GM10248 (cell line): ENCODE data around the gene ALDH1A3.

Experiments
- CTCF ChIA-PET: fragments of 300-600 bp; sonication (Branson Sonifier 250); formaldehyde crosslinking; extraction: SDS; loops from one replicate; lab custom pipeline; 2021; ENCODE audit warnings: antibody characterized with exemption; lab: Yijun Ruan, JAX
- POLR2A ChIA-PET: fragments of 350-650 bp; sonication (Branson Sonifier 250); formaldehyde crosslinking; extraction: SDS; loops from one replicate; lab custom pipeline; 2020; ENCODE audit warnings: antibody characterized with exemption; lab: Yijun Ruan, JAX
- DNase-seq: peaks from one replicate; pipeline ENCODE4 v3.0.0; 2012; ENCODE audit errors: extremely low spot score
- CTCF ChIP-seq: IDR thresholded peaks from 2 replicates; pipeline ENCODE4 v1.5.1; 2012; ENCODE audit warnings: mild to moderate bottlenecking, low read depth; ENCODE audit errors: extremely low read depth, missing control alignments, control extremely low read depth

The ALDH1A3 gene

GRCh38 chr15:100939791-100940190 lies 60.2 kb downstream of the ALDH1A3 start:
- ChIA-PET CTCF (interaction anchor here (1.0 to 7.1 kb wide), 3 partner anchors 12 to 22 kb away, joined by 3 to 39 read pairs (median 14); partner anchors contain the start of gene LRRK1), POLR2A (no interaction called here)
- TF ChIP-seq CTCF: no peak
- no peak for DNase-seq

GRCh38 chr15:100940767-100941379 lies 61.2 kb downstream of the ALDH1A3 start:
- peak; percentile 64 for DNase-seq
- ChIA-PET POLR2A (interaction anchor here (0.6 kb wide), 1 partner anchor 19 kb away, joined by 3 read pairs; no protein-coding TSS in a partner anchor), CTCF (interaction anchor here (0.8 to 7.1 kb wide), 5 partner anchors 13 to 68 kb away, joined by 3 to 39 read pairs (median 6); partner anchors contain the start of gene LRRK1)
- TF ChIP-seq CTCF: no peak

GRCh38 chr15:100941536-100941935 lies 61.9 kb downstream of the ALDH1A3 start:
- no peak for TF ChIP-seq CTCF
- POLR2A ChIA-PET: no interaction called here
- DNase-seq: peak; percentile 72
- CTCF ChIA-PET: interaction anchor here (1.0 to 7.1 kb wide), 4 partner anchors 20 to 322 kb away, joined by 3 to 39 read pairs (median 24); partner anchors contain the start of gene LRRK1

- TF ChIP-seq CTCF: no peak
- CTCF ChIA-PET: interaction anchor here (1.1 to 5.7 kb wide), 5 partner anchors 13 to 65 kb away, joined by 3 to 34 read pairs (median 14); partner anchors contain the start of gene LRRK1
- POLR2A ChIA-PET: no interaction called here
- DNase-seq: no peak
Observed at GRCh38 chr15:100942656-100943425, 63.2 kb downstream of the ALDH1A3 start.

GRCh38 chr15:100944244-100944895 lies 64.7 kb downstream of the ALDH1A3 start:
- no peak for DNase-seq
- CTCF ChIA-PET: interaction anchor here (1.1 to 5.7 kb wide), 7 partner anchors 14 to 342 kb away, joined by 3 to 34 read pairs (median 4); partner anchors contain the start of genes ASB7 and LRRK1
- no peak for TF ChIP-seq CTCF
- POLR2A ChIA-PET: interaction anchor here (0.6 kb wide), 1 partner anchor 1211 kb away, joined by 3 read pairs; the partner anchor contains the start of gene LYSMD4

- ChIA-PET CTCF (interaction anchor here (1.1 to 5.7 kb wide), 5 partner anchors 15 to 342 kb away, joined by 3 to 34 read pairs (median 14); partner anchors contain the start of genes ASB7 and LRRK1), POLR2A (interaction anchor here (0.6 kb wide), 1 partner anchor 1212 kb away, joined by 3 read pairs; the partner anchor contains the start of gene LYSMD4)
- DNase-seq: no peak
Observed at GRCh38 chr15:100944986-100945385, 65.4 kb downstream of the ALDH1A3 start.

More at GRCh38 chr15:100944986-100945385, 65.4 kb downstream of the ALDH1A3 start:
- TF ChIP-seq CTCF: no peak
